Measurements from ENCODE around the gene SNAP29.

DNA sequence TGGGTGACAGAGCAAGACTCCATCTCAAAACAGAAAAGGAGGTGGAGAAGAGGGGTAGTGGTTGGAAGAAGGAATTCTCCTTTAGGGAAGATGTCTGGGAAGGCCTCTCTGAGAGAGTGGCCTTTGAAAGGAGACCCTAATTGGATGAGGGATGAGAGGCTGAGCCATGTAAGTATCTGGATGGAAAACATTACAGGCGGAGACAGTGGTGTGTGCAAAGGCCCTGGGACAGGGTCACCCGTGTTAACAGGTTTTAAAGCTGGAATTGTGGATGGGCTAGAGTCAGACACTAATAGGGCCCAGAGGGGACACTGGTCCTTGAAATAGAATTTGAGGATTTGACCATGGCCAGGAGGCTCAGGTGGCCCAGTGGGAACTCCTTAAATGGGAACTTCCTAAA is 10.4 kb downstream of the SNAP29 start:
- TF ChIP-seq, protein P1, sequence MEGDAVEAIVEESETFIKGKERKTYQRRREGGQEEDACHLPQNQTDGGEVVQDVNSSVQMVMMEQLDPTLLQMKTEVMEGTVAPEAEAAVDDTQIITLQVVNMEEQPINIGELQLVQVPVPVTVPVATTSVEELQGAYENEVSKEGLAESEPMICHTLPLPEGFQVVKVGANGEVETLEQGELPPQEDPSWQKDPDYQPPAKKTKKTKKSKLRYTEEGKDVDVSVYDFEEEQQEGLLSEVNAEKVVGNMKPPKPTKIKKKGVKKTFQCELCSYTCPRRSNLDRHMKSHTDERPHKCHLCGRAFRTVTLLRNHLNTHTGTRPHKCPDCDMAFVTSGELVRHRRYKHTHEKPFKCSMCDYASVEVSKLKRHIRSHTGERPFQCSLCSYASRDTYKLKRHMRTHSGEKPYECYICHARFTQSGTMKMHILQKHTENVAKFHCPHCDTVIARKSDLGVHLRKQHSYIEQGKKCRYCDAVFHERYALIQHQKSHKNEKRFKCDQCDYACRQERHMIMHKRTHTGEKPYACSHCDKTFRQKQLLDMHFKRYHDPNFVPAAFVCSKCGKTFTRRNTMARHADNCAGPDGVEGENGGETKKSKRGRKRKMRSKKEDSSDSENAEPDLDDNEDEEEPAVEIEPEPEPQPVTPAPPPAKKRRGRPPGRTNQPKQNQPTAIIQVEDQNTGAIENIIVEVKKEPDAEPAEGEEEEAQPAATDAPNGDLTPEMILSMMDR (IDR thresholded peaks at IDR 0.05): no peak
- TF ChIP-seq POLR2A (IDR thresholded peaks at IDR 0.05): no peak

Measured in suprapubic skin (tissue), 3 donors.